GM21786 (cell line): Measurements from ENCODE around the gene AKAP8L.
"Not testable (repeated sequence)": the region's sequence is repeated elsewhere in the genome, so short reads cannot be mapped to it uniquely, and the experiment has no call there.

Experiments used
- ATAC-seq: cut with Tn5 transposase; IDR thresholded peaks from one replicate; pipeline ENCODE4 v1.9.1; 2021; ENCODE audit not compliant: unreplicated experiment

Gene AKAP8L

GRCh38 chr19:15418231-15418578 is 583 bp downstream of the AKAP8L start:
- no peak for ATAC-seq

- no peak for ATAC-seq
These were observed 1.1 kb downstream of the AKAP8L start for GRCh38 chr19:15417699-15418098.

GRCh38 chr19:15412832-15413231 is 6.0 kb downstream of the AKAP8L start:
- ATAC-seq: no peak

GRCh38 chr19:15411351-15411750 is 7.4 kb downstream of the AKAP8L start:
- ATAC-seq: not testable (repeated sequence)

GRCh38 chr19:15404780-15405211 is 14.0 kb downstream of the AKAP8L start:
- ATAC-seq: no peak

GRCh38 chr19:15404097-15404779 is 14.6 kb downstream of the AKAP8L start:
- ATAC-seq: no peak

GRCh38 chr19:15403151-15403531 is 15.6 kb downstream of the AKAP8L start:
- ATAC-seq: no peak

GRCh38 chr19:15402411-15403150 is 16.2 kb downstream of the AKAP8L start:
- ATAC-seq: no peak

GRCh38 chr19:15401397-15401710 is 17.4 kb downstream of the AKAP8L start:
- ATAC-seq: no peak

GRCh38 chr19:15400521-15401396 is 18.0 kb downstream of the AKAP8L start:
- ATAC-seq: no peak

- ATAC-seq: no peak
These were observed 19.2 kb downstream of the AKAP8L start for GRCh38 chr19:15399635-15400034.

GRCh38 chr19:15399234-15399515 is 19.6 kb downstream of the AKAP8L start:
- no peak for ATAC-seq

- ATAC-seq: no peak
These were observed 20.1 kb downstream of the AKAP8L start for GRCh38 chr19:15398501-15399233.

GRCh38 chr19:15397782-15398181 is 21.0 kb downstream of the AKAP8L start:
- ATAC-seq: no peak

GRCh38 chr19:15397236-15397635 is 21.6 kb downstream of the AKAP8L start:
- no peak for ATAC-seq

- no peak for ATAC-seq
These were observed 22.4 kb downstream of the AKAP8L start for GRCh38 chr19:15396436-15396835.

- not testable (repeated sequence) for ATAC-seq
These were observed 23.5 kb downstream of the AKAP8L start for GRCh38 chr19:15395251-15395650.

- no peak for ATAC-seq
These were observed 24.4 kb downstream of the AKAP8L start for GRCh38 chr19:15394426-15394825.

- no peak for ATAC-seq
These were observed 24.8 kb downstream of the AKAP8L start for GRCh38 chr19:15393963-15394362.

GRCh38 chr19:15390814-15391213 is 28.0 kb downstream of the AKAP8L start:
- no peak for ATAC-seq

- no peak for ATAC-seq
These were observed 36.9 kb downstream of the AKAP8L start for GRCh38 chr19:15381864-15382263.
